Panc1 (cell line): ENCODE measurements around the gene F11R. TPM values are rescaled to one million over a fixed set of nuclear protein-coding genes. Genes with fewer than 3 reads are reported as not detected.
"Not testable (repeated sequence)": the region's sequence is repeated elsewhere in the genome, so short reads cannot be mapped to it uniquely, and the experiment has no call there.

ENCODE experiments used
- ATAC-seq: fragments of 200-7000 bp; cut with Tn5 transposase; 2 replicates; pipeline ENCODE4 v1.9.1; 2020; ENCODE audit warnings: mild to moderate bottlenecking, moderate library complexity
- BruUV-seq: library from RNA; stranded (reverse); fragments of 400-500 nt; replicated peaks from 2 replicates; lab custom pipeline; 2021; lab: Mats Ljungman, UMichigan
- CTCF ChIA-PET: fragments of 300-600 bp; sonication (Branson Sonifier 250); formaldehyde crosslinking; loops from one replicate; lab custom pipeline; 2022; ENCODE audit warnings: antibody characterized with exemption; lab: Charles Lee
- POLR2A ChIA-PET: fragments of 300-600 bp; sonication (Branson Sonifier 250); formaldehyde crosslinking; loops from one replicate; lab custom pipeline; 2022; ENCODE audit warnings: antibody characterized with exemption; lab: Charles Lee
- DNase-seq: peaks from one replicate; pipeline ENCODE4 v3.0.0-alpha.2; 2010; ENCODE audit warnings: low read depth, low spot score
- H3K27ac ChIP-seq: 2 replicates; pipeline ENCODE4 v1.5.1; 2011; ENCODE audit warnings: mild to moderate bottlenecking, low read length, inconsistent platforms
- H3K27me3 ChIP-seq: fragments of 200-500 bp; sonication (Bioruptor generic); 2 replicates; pipeline ENCODE4 v1.6.0; 2014; ENCODE audit warnings: low read length, inconsistent platforms; ENCODE audit not compliant: control insufficient read depth, insufficient read depth
- H3K36me3 ChIP-seq: fragments of 200-500 bp; sonication (Bioruptor generic); 2 replicates; pipeline ENCODE4 v1.5.1; 2014; ENCODE audit warnings: inconsistent platforms, mild to moderate bottlenecking, low read length, moderate library complexity; ENCODE audit not compliant: control insufficient read depth, insufficient read depth
- H3K4me1 ChIP-seq: 2 replicates; pipeline ENCODE4 v1.5.1; 2011; ENCODE audit warnings: inconsistent platforms, mild to moderate bottlenecking, low read length, moderate library complexity; ENCODE audit not compliant: control insufficient read depth, insufficient read depth
- H3K4me3 ChIP-seq, 2 experiments: 2 replicates each; pipeline ENCODE4 v1.5.1; 2011 to 2012; ENCODE audit warnings: low read depth in 2 of 2, low read length in 2 of 2, mild to moderate bottlenecking in 2 of 2, inconsistent platforms in 1 of 2, moderate library complexity in 1 of 2
- H3K9me3 ChIP-seq: fragments of 200-500 bp; sonication (Bioruptor generic); 2 replicates; pipeline ENCODE4 v1.5.1; 2014; ENCODE audit warnings: low read depth, mild to moderate bottlenecking, inconsistent platforms, low read length, moderate library complexity; ENCODE audit not compliant: control insufficient read depth, insufficient read depth
- CTCF ChIP-seq: fragments of 450-650 bp; IDR thresholded peaks from 2 replicates; pipeline ENCODE4 v1.5.1; 2017; ENCODE audit warnings: mild to moderate bottlenecking
- POLR2AphosphoS5 ChIP-seq: IDR thresholded peaks from 2 replicates; pipeline ENCODE4 v1.6.1; 2012; ENCODE audit warnings: mild to moderate bottlenecking, low read depth, low read length, moderate library complexity
- REST ChIP-seq, 2 experiments: IDR thresholded peaks; 2 replicates each; pipeline ENCODE4 v1.6.1; 2011 to 2012; ENCODE audit warnings: low read depth in 2 of 2, control low read depth in 1 of 2, low read length in 1 of 2, mild to moderate bottlenecking in 1 of 2, moderate library complexity in 1 of 2; ENCODE audit not compliant: insufficient read depth in 1 of 2
- SIN3A ChIP-seq: IDR thresholded peaks from 2 replicates; pipeline ENCODE4 v1.6.1; 2012; ENCODE audit warnings: low read depth, mild to moderate bottlenecking, low read length, moderate library complexity, borderline replicate concordance; ENCODE audit not compliant: insufficient read depth
- TCF7L2 ChIP-seq: IDR thresholded peaks from 2 replicates; pipeline ENCODE4 v1.6.1; 2011; ENCODE audit warnings: mild to moderate bottlenecking, low read depth, low read length, inconsistent platforms
- in situ Hi-C: cut with HindIII; loops from 2 replicates; pipeline ENCODE4 v1.10.0; 2016; ENCODE audit warnings: low sequenced_read_pairs, low pct_unique_long_range_greater_than_20kb
- intact Hi-C: fragments of 100-400 bp; cut with micrococcal nuclease; formaldehyde crosslinking; loops from one replicate; pipeline ENCODE4 v1.10.0; 2022; ENCODE audit not compliant: unreplicated experiment
- total RNA-seq: library from RNA; stranded (reverse); gene quantifications from one replicate; pipeline ENCODE4 v1.2.1, GENCODE V29; 2021; ENCODE audit not compliant: unreplicated experiment

F11R gene
- total RNA-seq, 1 experiment from 2014 or later = 63.0 TPM

- ChIA-PET CTCF (interaction anchor here (0.7 to 1.1 kb wide), 3 partner anchors 106 to 322 kb away, joined by 3 to 15 read pairs (median 10); no protein-coding TSS in a partner anchor), POLR2A (no interaction called here)
- H3K9me3 ChIP-seq = no peaks in the 10 kb centered on the region
- no peak for TF ChIP-seq TCF7L2
- no peak for TF ChIP-seq POLR2AphosphoS5
- peak; percentile 56 for TF ChIP-seq CTCF
- no peak for TF ChIP-seq SIN3A
- TF ChIP-seq REST (IDR thresholded peaks at IDR 0.05; ENCODE audit: insufficient read depth in 1 of 2, low read depth in 2 of 2, low read length in 1 of 2) = no peak
- peak; percentile 35 for DNase-seq
- intact Hi-C loops = no loop called here
- in situ Hi-C loops = no loop called here
- H3K27ac ChIP-seq = no peak overlapping the region
- no TSS peak for BruUV-seq
- no peak overlapping the region for H3K4me3 ChIP-seq
- H3K4me1 ChIP-seq = no peaks in the 10 kb centered on the region
- H3K36me3 ChIP-seq = no peaks in the 10 kb centered on the region
- H3K27me3 ChIP-seq = no peaks in the 10 kb centered on the region
- peak; percentile 62 for ATAC-seq
Measured at GRCh38 chr1:160993544-160994193, 27.3 kb downstream of the F11R start.

- in situ Hi-C loops, ATAC-seq: not testable (repeated sequence)
- POLR2A ChIA-PET = interaction anchor here (0.7 kb wide), 1 partner anchor 268 kb away, joined by 11 read pairs; no protein-coding TSS in a partner anchor
Measured at GRCh38 chr1:160992036-160992435, 28.9 kb downstream of the F11R start.

More at GRCh38 chr1:160992036-160992435, 28.9 kb downstream of the F11R start:
- H3K9me3 ChIP-seq, H3K4me1 ChIP-seq, H3K36me3 ChIP-seq, intact Hi-C loops, DNase-seq, H3K27ac ChIP-seq, BruUV-seq, H3K4me3 ChIP-seq, H3K27me3 ChIP-seq: not testable (repeated sequence)
- CTCF ChIA-PET = interaction anchor here (0.8 kb wide), 1 partner anchor 353 kb away, joined by 6 read pairs; no protein-coding TSS in a partner anchor
